Sigmoid colon (tissue), 3 donors: ENCODE measurements around the gene LDLRAD4.

Experiments
- CTCF ChIP-seq, 4 experiments: fragments of 450-650 bp in 3 of 4; fragments of 200-600 bp in 1 of 4; IDR thresholded peaks; one replicate each; pipeline ENCODE4 v1.5.1; 2016 to 2019; ENCODE audit warnings: antibody characterized with exemption in 4 of 4, mild to moderate bottlenecking in 3 of 4, moderate library complexity in 2 of 4
- POLR2A ChIP-seq, 2 donors: fragments of 450-650 bp; IDR thresholded peaks; one replicate each; pipeline ENCODE4 v1.6.1; 2016; ENCODE audit warnings: antibody characterized with exemption in 2 of 2, mild to moderate bottlenecking in 2 of 2, moderate library complexity in 2 of 2

GRCh38 chr18:13338318-13338717 is 119.8 kb downstream of the LDLRAD4 start:
- no peak for TF ChIP-seq CTCF (IDR thresholded peaks at IDR 0.05)
- no peak for TF ChIP-seq POLR2A (IDR thresholded peaks at IDR 0.05)
